DND-41 (cell line): Measurements from ENCODE around the gene SLIT1.

ENCODE experiments used
- ATAC-seq: fragments of 200-7000 bp; cut with Tn5 transposase; 3 replicates; pipeline ENCODE4 v1.9.1; 2021; ENCODE audit warnings: low read depth; ENCODE audit not compliant: insufficient read depth
- DNase-seq: peaks from one replicate; pipeline ENCODE4 v3.0.0-alpha.2; 2020
- H2AFZ ChIP-seq: 2 replicates; pipeline ENCODE4 v1.6.0; 2012; ENCODE audit warnings: low read depth, low read length
- H3K27ac ChIP-seq: 2 replicates; pipeline ENCODE4 v1.5.1; 2012; ENCODE audit warnings: low read length, inconsistent platforms
- H3K27me3 ChIP-seq: fragments of 200-600 bp; sonication (generic); 2 replicates; pipeline ENCODE4 v1.6.0; 2012; ENCODE audit warnings: low read length, mild to moderate bottlenecking, inconsistent platforms; ENCODE audit not compliant: insufficient read depth, poor library complexity
- H3K36me3 ChIP-seq: 2 replicates; pipeline ENCODE4 v1.5.1; 2012; ENCODE audit warnings: low read length, inconsistent platforms; ENCODE audit not compliant: insufficient read depth
- H3K4me1 ChIP-seq: 2 replicates; pipeline ENCODE4 v1.5.1; 2012; ENCODE audit warnings: mild to moderate bottlenecking, low read length; ENCODE audit not compliant: insufficient read depth
- H3K4me2 ChIP-seq: 2 replicates; pipeline ENCODE4 v1.6.0; 2012; ENCODE audit warnings: mild to moderate bottlenecking, moderate library complexity, low read length, inconsistent platforms; ENCODE audit not compliant: insufficient read depth
- H3K4me3 ChIP-seq, 2 experiments: fragments of 200-600 bp in 1 of 2; shearing (Covaris generic) in 1 of 2; 2 replicates each; pipeline ENCODE4 v1.5.1; 2012 to 2016; ENCODE audit warnings: inconsistent platforms in 2 of 2, low read length in 2 of 2, mild to moderate bottlenecking in 2 of 2, low read depth in 1 of 2, moderate library complexity in 1 of 2
- H3K79me2 ChIP-seq: 2 replicates; pipeline ENCODE4 v1.6.0; 2012; ENCODE audit warnings: low read length, inconsistent platforms; ENCODE audit not compliant: insufficient read depth
- H3K9ac ChIP-seq: 2 replicates; pipeline ENCODE4 v1.6.0; 2012; ENCODE audit warnings: low read depth, mild to moderate bottlenecking, inconsistent platforms, low read length, moderate library complexity
- H3K9me3 ChIP-seq: 2 replicates; pipeline ENCODE4 v1.5.1; 2012; ENCODE audit warnings: low read length, moderate library complexity, mild to moderate bottlenecking, inconsistent platforms; ENCODE audit not compliant: insufficient read depth, severe bottlenecking
- H4K20me1 ChIP-seq: 2 replicates; pipeline ENCODE4 v1.6.0; 2012; ENCODE audit warnings: low read length; ENCODE audit not compliant: insufficient read depth
- EZH2 ChIP-seq: IDR thresholded peaks from 3 replicates; pipeline ENCODE4 v1.6.1; 2012; ENCODE audit warnings: borderline replicate concordance, low read depth, mild to moderate bottlenecking, moderate library complexity, low read length, inconsistent platforms; ENCODE audit not compliant: severe bottlenecking
- TF ChIP-seq, protein P1 (sequence below): IDR thresholded peaks from 2 replicates; pipeline ENCODE4 v1.5.1; 2012; ENCODE audit warnings: borderline replicate concordance, low read length, moderate library complexity, mild to moderate bottlenecking; ENCODE audit not compliant: poor library complexity, severe bottlenecking; ENCODE audit errors: extremely low read depth

The SLIT1 gene

GRCh38 chr10:97128039-97128492 lies 57.7 kb downstream of the SLIT1 start:
- H3K9ac ChIP-seq, result no peak overlapping the region
- no peak overlapping the region for H3K4me3 ChIP-seq
- no peak overlapping the region for H3K27ac ChIP-seq
- H3K4me2 ChIP-seq, result no peak overlapping the region
- no peaks in the 10 kb centered on the region for H3K79me2 ChIP-seq
- no peak for ATAC-seq
- TF ChIP-seq, protein P1, sequence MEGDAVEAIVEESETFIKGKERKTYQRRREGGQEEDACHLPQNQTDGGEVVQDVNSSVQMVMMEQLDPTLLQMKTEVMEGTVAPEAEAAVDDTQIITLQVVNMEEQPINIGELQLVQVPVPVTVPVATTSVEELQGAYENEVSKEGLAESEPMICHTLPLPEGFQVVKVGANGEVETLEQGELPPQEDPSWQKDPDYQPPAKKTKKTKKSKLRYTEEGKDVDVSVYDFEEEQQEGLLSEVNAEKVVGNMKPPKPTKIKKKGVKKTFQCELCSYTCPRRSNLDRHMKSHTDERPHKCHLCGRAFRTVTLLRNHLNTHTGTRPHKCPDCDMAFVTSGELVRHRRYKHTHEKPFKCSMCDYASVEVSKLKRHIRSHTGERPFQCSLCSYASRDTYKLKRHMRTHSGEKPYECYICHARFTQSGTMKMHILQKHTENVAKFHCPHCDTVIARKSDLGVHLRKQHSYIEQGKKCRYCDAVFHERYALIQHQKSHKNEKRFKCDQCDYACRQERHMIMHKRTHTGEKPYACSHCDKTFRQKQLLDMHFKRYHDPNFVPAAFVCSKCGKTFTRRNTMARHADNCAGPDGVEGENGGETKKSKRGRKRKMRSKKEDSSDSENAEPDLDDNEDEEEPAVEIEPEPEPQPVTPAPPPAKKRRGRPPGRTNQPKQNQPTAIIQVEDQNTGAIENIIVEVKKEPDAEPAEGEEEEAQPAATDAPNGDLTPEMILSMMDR, result no peak
- TF ChIP-seq EZH2, result no peak
- H2AFZ ChIP-seq, result no peak overlapping the region
- H3K4me1 ChIP-seq, result no peaks in the 10 kb centered on the region
- no peak for DNase-seq
- peaks cover 6% of the 10 kb centered on the region for H3K27me3 ChIP-seq
- H4K20me1 ChIP-seq, result no peaks in the 10 kb centered on the region; the same call in 1 of the 2 replicates
- no peaks in the 10 kb centered on the region for H3K36me3 ChIP-seq
- H3K9me3 ChIP-seq, result no peaks in the 10 kb centered on the region

- no peaks in the 10 kb centered on the region for H3K79me2 ChIP-seq
- H3K36me3 ChIP-seq, result no peaks in the 10 kb centered on the region
- DNase-seq (no peak), ATAC-seq (no peak)
- no peak overlapping the region for H3K4me3 ChIP-seq
- H3K27ac ChIP-seq, result no peak overlapping the region
- H3K27me3 ChIP-seq, result peaks cover 6% of the 10 kb centered on the region
- no peak overlapping the region for H3K4me2 ChIP-seq
- no peaks in the 10 kb centered on the region; the same call in 1 of the 2 replicates for H4K20me1 ChIP-seq
- no peak overlapping the region for H3K9ac ChIP-seq
- TF ChIP-seq EZH2, result no peak
- TF ChIP-seq, protein P1, result no peak
- H3K4me1 ChIP-seq, result no peaks in the 10 kb centered on the region
- no peak overlapping the region for H2AFZ ChIP-seq
- no peaks in the 10 kb centered on the region for H3K9me3 ChIP-seq
Observed at GRCh38 chr10:97127509-97127908, 58.2 kb downstream of the SLIT1 start.

- DNase-seq (no peak), ATAC-seq (no peak)
- no peak overlapping the region for H3K4me2 ChIP-seq
- TF ChIP-seq, protein P1, result no peak
- no peak for TF ChIP-seq EZH2
- H3K9ac ChIP-seq, result no peak overlapping the region
- H3K79me2 ChIP-seq, result no peaks in the 10 kb centered on the region
- no peak overlapping the region for H3K4me3 ChIP-seq
- H3K9me3 ChIP-seq, result no peaks in the 10 kb centered on the region
- no peaks in the 10 kb centered on the region for H4K20me1 ChIP-seq
- H3K4me1 ChIP-seq, result no peaks in the 10 kb centered on the region
- H3K27me3 ChIP-seq, result no peaks in the 10 kb centered on the region
- no peak overlapping the region for H2AFZ ChIP-seq
- H3K36me3 ChIP-seq, result no peaks in the 10 kb centered on the region
- H3K27ac ChIP-seq, result no peak overlapping the region
Observed at GRCh38 chr10:97124211-97124610, 61.5 kb downstream of the SLIT1 start.

DNA sequence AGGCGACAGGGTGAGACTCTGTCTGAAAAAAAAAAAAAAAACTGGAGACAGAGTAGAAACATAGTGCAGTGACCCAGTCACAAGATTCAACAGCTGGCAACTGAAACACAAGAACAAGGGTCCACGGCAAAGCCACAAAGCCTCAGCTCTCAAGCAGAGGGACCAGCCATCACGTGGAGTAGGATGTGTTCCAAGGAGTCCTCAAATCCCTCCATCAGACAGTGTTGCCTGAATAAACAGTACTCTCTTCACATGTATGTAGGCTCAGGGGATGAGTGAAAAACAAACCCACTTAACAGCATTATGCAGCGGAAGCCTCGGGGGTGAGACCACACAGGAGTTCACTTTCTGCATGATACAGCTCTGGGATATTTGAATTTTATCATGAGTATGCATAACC lies 62.0 kb downstream of the SLIT1 start:
- Histone ChIP-seq H3K27ac (no peak overlapping the region), H3K27me3 (no peaks in the 10 kb centered on the region), H3K4me1 (no peaks in the 10 kb centered on the region), H3K4me3 (no peak overlapping the region), H3K79me2 (no peaks in the 10 kb centered on the region), H3K9ac (no peak overlapping the region), H3K9me3 (no peaks in the 10 kb centered on the region), H3K36me3 (no peaks in the 10 kb centered on the region), H2AFZ (no peak overlapping the region), H3K4me2 (no peak overlapping the region), H4K20me1 (no peaks in the 10 kb centered on the region)
- DNase-seq (no peak), ATAC-seq (no peak)
- TF ChIP-seq, protein P1, result no peak
- no peak for TF ChIP-seq EZH2
